ENCODE measurements around the gene FFAR3. TPM values are rescaled to one million over a fixed set of nuclear protein-coding genes. Genes with fewer than 3 reads are reported as not detected.
A peak's percentile ranks its signal among the peaks of the same experiment; 100 is the strongest.

The FFAR3 gene
- total and polyA plus RNA-seq, 2 of the 13 experiments (the other 11 are each of a cell fraction or from before 2014, with no cell fraction given), result not detected

- TF ChIP-seq BATF2 (CRISPR knock-in tag; IDR thresholded peaks at IDR 0.05) (no peak), ZFP1 (CRISPR knock-in tag; IDR thresholded peaks at IDR 0.05) (no peak), KDM1A (CRISPR knock-in tag; IDR thresholded peaks at IDR 0.05) (no peak), ZNF292 (CRISPR knock-in tag; IDR thresholded peaks at IDR 0.05; ENCODE audit: borderline replicate concordance, low read depth) (peak; percentile 89; the same call in 1 of the 2 replicates), RERE (CRISPR knock-in tag; IDR thresholded peaks at IDR 0.05; ENCODE audit: low read depth) (no peak), ARID3A (IDR thresholded peaks at IDR 0.05; ENCODE audit: low read depth, low read length) (no peak), FOXP4 (CRISPR knock-in tag; IDR thresholded peaks at IDR 0.05) (peak; percentile 45; the same call in 1 of the 2 replicates), PRDM4 (CRISPR knock-in tag; IDR thresholded peaks at IDR 0.05; ENCODE audit: borderline replicate concordance) (no peak), PHF21A (CRISPR knock-in tag; IDR thresholded peaks at IDR 0.05) (0 out of 2 replicates have a peak, but pooled peaks have one; percentile 53), ZNF576 (CRISPR knock-in tag; IDR thresholded peaks at IDR 0.05) (no peak), SAP130 (CRISPR knock-in tag; IDR thresholded peaks at IDR 0.05; ENCODE audit: low read depth) (peak; percentile 63; the same call in 1 of the 2 replicates), HOXA5 (CRISPR knock-in tag; IDR thresholded peaks at IDR 0.05) (no peak), CEBPG (CRISPR knock-in tag; IDR thresholded peaks at IDR 0.05) (no peak), EHMT2 (IDR thresholded peaks at IDR 0.05; ENCODE audit: borderline replicate concordance, low read depth, low read length) (no peak), ZNF850 (CRISPR knock-in tag; conservative IDR thresholded peaks at IDR 0.05) (no peak), NFYC (CRISPR knock-in tag; IDR thresholded peaks at IDR 0.05) (no peak), ZFP36L2 (CRISPR knock-in tag; IDR thresholded peaks at IDR 0.05) (no peak)
These were observed 37.3 kb downstream of the FFAR3 start (continued) for GRCh38 chr19:35395382-35396199.
